ENCODE measurements around the gene AHRR.
"Not testable (repeated sequence)": the region's sequence is repeated elsewhere in the genome, so short reads cannot be mapped to it uniquely, and the experiment has no call there.

Gene AHRR

DNA sequence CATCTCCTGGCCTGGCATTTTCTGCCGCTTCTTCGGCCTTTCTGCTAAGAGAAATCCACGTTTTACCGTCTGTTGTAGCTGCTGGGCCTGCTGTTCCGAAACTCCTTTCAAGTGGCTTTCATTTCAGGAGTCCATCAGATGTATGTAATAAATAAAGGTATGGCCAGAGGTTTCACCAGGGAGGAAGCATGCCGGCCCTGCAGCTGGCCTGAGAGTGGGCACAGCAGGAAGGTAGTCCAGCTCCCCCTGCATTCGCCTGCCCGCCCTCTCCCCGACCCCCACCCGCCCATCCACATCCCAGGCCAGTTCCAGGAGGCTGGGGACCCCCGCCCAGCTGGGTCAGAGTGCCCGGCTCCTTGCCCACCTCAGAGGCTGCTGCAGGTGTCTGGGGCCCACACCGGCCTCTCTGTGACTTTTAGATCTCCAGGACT, 75.0 kb downstream of the AHRR start:
- no CpG with 5 or more reads among the region's 13 CpGs for WGBS (ENCODE audit: extremely low coverage, insufficient coverage, insufficient read length)
- no peak overlapping the region for H3K4ac ChIP-seq (ENCODE audit: low read depth, low read length)

DNA sequence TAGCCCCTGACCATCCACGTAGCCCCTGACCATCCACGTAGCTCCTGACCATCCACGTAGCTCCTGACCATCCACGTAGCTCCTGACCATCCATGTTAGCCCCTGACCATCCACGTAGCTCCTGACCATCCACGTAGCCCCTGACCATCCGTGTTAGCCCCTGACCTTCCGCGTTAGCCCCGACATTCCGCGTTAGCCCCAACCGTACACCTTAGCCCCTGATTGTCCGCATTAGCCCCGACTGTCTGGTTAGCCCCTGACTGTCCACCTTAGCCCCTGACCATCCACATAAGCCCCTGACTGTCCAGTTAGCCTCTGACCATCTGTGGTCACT, 76.6 kb downstream of the AHRR start:
- H3K79me2 ChIP-seq (ENCODE audit: control insufficient read depth, insufficient read depth, low read length, poor library complexity); H4K8ac ChIP-seq (ENCODE audit: low read depth, low read length); H2AK5ac ChIP-seq (ENCODE audit: low read length); H3K18ac ChIP-seq (ENCODE audit: low read length); H3K27ac ChIP-seq (ENCODE audit: low read depth, low read length); H2BK120ac ChIP-seq (ENCODE audit: insufficient read depth, low read length, poor library complexity); H3K9ac ChIP-seq (ENCODE audit: low read length); H3K27me3 ChIP-seq (ENCODE audit: insufficient read depth, low read length); DNase-seq; H3K23ac ChIP-seq (ENCODE audit: low read length); H3K4ac ChIP-seq (ENCODE audit: low read depth, low read length); H3K36me3 ChIP-seq (ENCODE audit: control insufficient read depth in 1 of 2, insufficient read depth in 2 of 2, low read length in 2 of 2); H3K4me3 ChIP-seq (ENCODE audit: low read depth, low read length); H2BK5ac ChIP-seq (ENCODE audit: low read depth, low read length, poor library complexity); H4K91ac ChIP-seq (ENCODE audit: low read depth, low read length); H2BK12ac ChIP-seq (ENCODE audit: low read length); H2AFZ ChIP-seq (ENCODE audit: insufficient read depth, low read length, poor library complexity); H3K9me3 ChIP-seq (ENCODE audit: insufficient read depth, low read depth, low read length); H3K14ac ChIP-seq (ENCODE audit: low read length); H3K4me2 ChIP-seq (ENCODE audit: low read length); H4K12ac ChIP-seq (ENCODE audit: low read depth, low read length): not testable (repeated sequence)
- WGBS (ENCODE audit: extremely low coverage, insufficient coverage, insufficient read length): no CpG with 5 or more reads among the region's 15 CpGs
- peaks cover 30% of the 10 kb centered on the region for H3K79me1 ChIP-seq (ENCODE audit: low read length)
- peaks cover 27 to 38% of the 10 kb centered on the region in 2 experiments for H3K4me1 ChIP-seq (ENCODE audit: control insufficient read depth in 1 of 2, insufficient read depth in 2 of 2, low read length in 2 of 2)

More for the DNA sequence above, 75.0 kb downstream of the AHRR start:
- peak in 1 of 2 donors; percentile 13 for DNase-seq
- H3K14ac ChIP-seq (ENCODE audit: low read length): no peak overlapping the region
- no peak overlapping the region for H2BK5ac ChIP-seq (ENCODE audit: low read depth, low read length, poor library complexity)
- H2AK5ac ChIP-seq (ENCODE audit: low read length): peak overlapping the region; percentile 93
- peak overlapping the region; percentile 43 for H2BK120ac ChIP-seq (ENCODE audit: insufficient read depth, low read length, poor library complexity)
- H3K36me3 ChIP-seq (ENCODE audit: control insufficient read depth in 1 of 2, insufficient read depth in 2 of 2, low read length in 2 of 2): no peaks in the 10 kb centered on the region
- no peak overlapping the region for H4K8ac ChIP-seq (ENCODE audit: low read depth, low read length)
- no peak overlapping the region for H3K4me2 ChIP-seq (ENCODE audit: low read length)
- peak overlapping the region; percentile 75 for H4K91ac ChIP-seq (ENCODE audit: low read depth, low read length)
- no peak overlapping the region for H3K18ac ChIP-seq (ENCODE audit: low read length)
- no peak overlapping the region for H3K9ac ChIP-seq (ENCODE audit: low read length)
- H3K23ac ChIP-seq (ENCODE audit: low read length): no peak overlapping the region
- H3K4me3 ChIP-seq (ENCODE audit: low read depth, low read length): no peak overlapping the region
- H3K27ac ChIP-seq (ENCODE audit: low read depth, low read length): no peak overlapping the region
- H2BK12ac ChIP-seq (ENCODE audit: low read length): peak overlapping the region; percentile 78
- H4K12ac ChIP-seq (ENCODE audit: low read depth, low read length): no peak overlapping the region
- H3K4me1 ChIP-seq (ENCODE audit: control insufficient read depth in 1 of 2, insufficient read depth in 2 of 2, low read length in 2 of 2): peaks cover 32 to 34% of the 10 kb centered on the region in 2 experiments
- no peaks in the 10 kb centered on the region for H3K9me3 ChIP-seq (ENCODE audit: insufficient read depth, low read depth, low read length)
- H3K27me3 ChIP-seq (ENCODE audit: insufficient read depth, low read length): no peaks in the 10 kb centered on the region
- H2AFZ ChIP-seq (ENCODE audit: insufficient read depth, low read length, poor library complexity): no peak overlapping the region
- peaks cover 5% of the 10 kb centered on the region for H3K79me2 ChIP-seq (ENCODE audit: control insufficient read depth, insufficient read depth, low read length, poor library complexity)
- peaks cover 28% of the 10 kb centered on the region for H3K79me1 ChIP-seq (ENCODE audit: low read length)

- H3K9me3 ChIP-seq (ENCODE audit: insufficient read depth, low read depth, low read length): peaks cover 2% of the 10 kb centered on the region
- no peaks in the 10 kb centered on the region for H3K27me3 ChIP-seq (ENCODE audit: insufficient read depth, low read length)
- H2BK12ac ChIP-seq (ENCODE audit: low read length): no peak overlapping the region
- no peak overlapping the region for H4K12ac ChIP-seq (ENCODE audit: low read depth, low read length)
- no peak overlapping the region for H4K91ac ChIP-seq (ENCODE audit: low read depth, low read length)
- no CpG with 5 or more reads among the region's 35 CpGs for WGBS (ENCODE audit: extremely low coverage, insufficient coverage, insufficient read length)
- no peak overlapping the region for H2BK5ac ChIP-seq (ENCODE audit: low read depth, low read length, poor library complexity)
- no peak for DNase-seq
- no peak overlapping the region for H3K23ac ChIP-seq (ENCODE audit: low read length)
- peak overlapping the region; percentile 7 for H2AK5ac ChIP-seq (ENCODE audit: low read length)
- no peak overlapping the region for H3K27ac ChIP-seq (ENCODE audit: low read depth, low read length)
- H3K79me1 ChIP-seq (ENCODE audit: low read length): peaks cover 27% of the 10 kb centered on the region
- H3K18ac ChIP-seq (ENCODE audit: low read length): no peak overlapping the region
- H3K4me3 ChIP-seq (ENCODE audit: low read depth, low read length): no peak overlapping the region
- no peak overlapping the region for H3K4ac ChIP-seq (ENCODE audit: low read depth, low read length)
- peaks cover 3% of the 10 kb centered on the region for H3K79me2 ChIP-seq (ENCODE audit: control insufficient read depth, insufficient read depth, low read length, poor library complexity)
- peaks cover 24 to 36% of the 10 kb centered on the region in 2 experiments for H3K4me1 ChIP-seq (ENCODE audit: control insufficient read depth in 1 of 2, insufficient read depth in 2 of 2, low read length in 2 of 2)
- H3K36me3 ChIP-seq (ENCODE audit: control insufficient read depth in 1 of 2, insufficient read depth in 2 of 2, low read length in 2 of 2): no peaks in the 10 kb centered on the region
- no peak overlapping the region for H3K9ac ChIP-seq (ENCODE audit: low read length)
- H2BK120ac ChIP-seq (ENCODE audit: insufficient read depth, low read length, poor library complexity): no peak overlapping the region
- no peak overlapping the region for H2AFZ ChIP-seq (ENCODE audit: insufficient read depth, low read length, poor library complexity)
- no peak overlapping the region for H3K4me2 ChIP-seq (ENCODE audit: low read length)
- H4K8ac ChIP-seq (ENCODE audit: low read depth, low read length): no peak overlapping the region
- peak overlapping the region; percentile 42 for H3K14ac ChIP-seq (ENCODE audit: low read length)
Measured at GRCh38 chr5:398475-399295, 77.2 kb downstream of the AHRR start.

DNA sequence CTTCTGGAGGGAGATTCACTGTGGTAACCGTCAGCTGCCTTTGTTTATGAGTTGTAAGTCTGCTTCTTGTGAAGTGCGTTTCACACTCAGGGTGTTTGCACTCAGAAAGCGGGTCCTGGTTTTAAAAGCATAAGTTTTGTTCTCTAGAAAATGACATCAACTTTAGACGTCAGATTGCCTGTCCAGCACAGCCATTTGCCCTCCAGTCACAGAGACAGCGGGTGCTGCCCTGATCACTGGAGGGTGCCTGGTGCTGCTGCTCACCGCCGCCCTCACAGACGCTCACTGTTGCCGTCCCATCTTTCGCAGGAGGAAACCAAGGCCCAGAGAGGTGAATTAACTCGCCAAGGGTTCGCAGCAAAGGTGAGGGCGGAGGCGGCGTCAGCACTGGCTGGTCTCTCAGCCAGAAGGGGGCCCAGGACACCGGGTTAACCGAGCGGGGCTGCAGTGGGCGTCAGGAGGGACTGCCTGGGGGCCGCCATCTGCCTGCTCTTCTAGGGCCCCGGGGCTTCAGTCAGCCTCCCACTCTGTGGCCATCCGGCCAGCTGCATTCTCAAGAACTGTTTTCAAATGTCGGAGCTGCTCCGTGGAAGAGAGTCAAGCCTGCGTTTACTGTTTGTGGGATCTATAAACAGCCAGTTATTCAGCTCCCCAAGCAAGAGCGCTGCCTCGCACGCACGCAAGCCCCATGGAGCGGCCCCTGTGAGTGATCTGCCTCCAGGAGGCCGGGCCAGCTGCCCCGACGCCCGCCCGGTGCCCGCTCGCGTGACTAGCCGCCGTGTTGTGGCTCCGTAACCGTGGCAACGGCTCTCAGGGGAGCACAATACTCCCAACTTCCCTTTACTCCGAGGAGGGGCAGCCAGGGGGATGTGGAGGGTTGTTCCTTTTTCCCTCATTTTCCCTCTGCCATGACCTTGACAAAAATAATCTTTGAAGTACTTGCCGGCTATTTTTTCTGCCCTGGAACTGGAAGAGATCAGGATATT, 78.1 kb downstream of the AHRR start:
- DNase-seq: peak; percentile 74 to 82
- Histone ChIP-seq H3K4me3 (ENCODE audit: low read depth, low read length) (no peak overlapping the region), H3K4ac (ENCODE audit: low read depth, low read length) (no peak overlapping the region), H3K9ac (ENCODE audit: low read length) (no peak overlapping the region), H3K79me1 (ENCODE audit: low read length) (peaks cover 21% of the 10 kb centered on the region), H2BK12ac (ENCODE audit: low read length) (peak overlapping the region; percentile 51), H4K91ac (ENCODE audit: low read depth, low read length) (peak overlapping the region; percentile 32), H3K14ac (ENCODE audit: low read length) (peak overlapping the region; percentile 42), H2BK5ac (ENCODE audit: low read depth, low read length, poor library complexity) (no peak overlapping the region), H2AK5ac (ENCODE audit: low read length) (no peak overlapping the region), H3K27me3 (ENCODE audit: insufficient read depth, low read length) (no peaks in the 10 kb centered on the region), H3K9me3 (ENCODE audit: insufficient read depth, low read depth, low read length) (peaks cover 2% of the 10 kb centered on the region), H3K4me2 (ENCODE audit: low read length) (peak overlapping the region; percentile 23), H4K8ac (ENCODE audit: low read depth, low read length) (no peak overlapping the region), H2AFZ (ENCODE audit: insufficient read depth, low read length, poor library complexity) (peak overlapping the region; percentile 64), H3K36me3 (ENCODE audit: control insufficient read depth in 1 of 2, insufficient read depth in 2 of 2, low read length in 2 of 2) (no peaks in the 10 kb centered on the region), H3K79me2 (ENCODE audit: control insufficient read depth, insufficient read depth, low read length, poor library complexity) (peaks cover 3% of the 10 kb centered on the region), H3K18ac (ENCODE audit: low read length) (peak overlapping the region; percentile 43), H3K23ac (ENCODE audit: low read length) (no peak overlapping the region), H3K27ac (ENCODE audit: low read depth, low read length) (no peak overlapping the region), H3K4me1 (ENCODE audit: control insufficient read depth in 1 of 2, insufficient read depth in 2 of 2, low read length in 2 of 2) (peaks cover 17 to 30% of the 10 kb centered on the region in 2 experiments), H4K12ac (ENCODE audit: low read depth, low read length) (no peak overlapping the region), H2BK120ac (ENCODE audit: insufficient read depth, low read length, poor library complexity) (peak overlapping the region; percentile 2)
- no CpG with 5 or more reads among the region's 45 CpGs for WGBS (ENCODE audit: extremely low coverage, insufficient coverage, insufficient read length)
